Measurements from ENCODE around the gene GRPEL1.
"Not testable (repeated sequence)": the region's sequence is repeated elsewhere in the genome, so short reads cannot be mapped to it uniquely, and the experiment has no call there.

GRPEL1 gene

DNA sequence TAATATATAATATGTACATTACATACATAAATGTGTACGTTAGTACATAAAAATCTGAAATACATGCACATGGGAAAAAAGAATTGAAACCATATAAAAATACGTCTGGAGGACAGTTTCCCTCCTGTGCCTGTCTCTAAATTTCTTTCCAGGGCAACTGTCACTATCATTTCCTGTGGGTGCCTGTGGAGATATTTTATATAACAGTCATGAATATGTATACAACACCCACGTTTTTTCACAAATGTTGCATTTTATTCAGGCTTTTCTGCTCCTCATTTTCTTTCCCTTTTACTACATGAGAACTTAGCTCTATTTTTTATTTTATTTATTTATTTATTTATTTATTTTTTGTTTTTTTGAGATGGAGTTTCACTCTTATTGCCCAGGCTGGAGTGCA, 24.2 kb upstream of the GRPEL1 start:
- no peak for DNase-seq (ENCODE audit: low spot score)

GRCh38 chr4:7089213-7089986, 21.5 kb upstream of the GRPEL1 start:
- DNase-seq (ENCODE audit: low spot score) = no peak

- no peak for DNase-seq (ENCODE audit: low spot score)
These were observed 19.2 kb upstream of the GRPEL1 start for GRCh38 chr4:7087036-7087435.

- no peak for DNase-seq (ENCODE audit: low spot score)
These were observed 18.5 kb upstream of the GRPEL1 start for GRCh38 chr4:7086384-7086783.

- DNase-seq (ENCODE audit: low spot score) = not testable (repeated sequence)
These were observed 16.7 kb upstream of the GRPEL1 start for GRCh38 chr4:7084564-7084961.

GRCh38 chr4:7083597-7084563, 16.0 kb upstream of the GRPEL1 start:
- no peak for DNase-seq (ENCODE audit: low spot score)

GRCh38 chr4:7079909-7080308, 12.0 kb upstream of the GRPEL1 start:
- not testable (repeated sequence) for DNase-seq (ENCODE audit: low spot score)

- DNase-seq (ENCODE audit: low spot score) = not testable (repeated sequence)
These were observed 11.6 kb upstream of the GRPEL1 start for GRCh38 chr4:7079483-7079882.

DNA sequence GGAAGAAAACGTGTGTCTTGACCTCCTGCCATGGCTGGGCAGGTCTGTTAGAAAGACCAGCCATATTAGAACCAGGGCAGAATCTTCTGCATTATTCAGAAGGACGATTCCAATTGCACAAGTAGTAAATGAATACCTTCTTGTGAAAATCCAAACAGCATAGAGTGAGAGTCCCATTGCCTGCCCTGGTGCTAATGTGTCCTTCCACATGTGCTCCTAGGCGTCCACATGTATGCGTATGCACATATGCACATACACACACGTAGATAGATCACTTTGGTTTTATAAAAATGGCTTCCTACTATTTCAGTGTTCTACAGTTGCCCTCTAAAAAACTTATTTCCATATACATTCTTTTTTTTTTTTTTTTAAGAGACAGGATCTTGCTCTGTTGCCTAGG, 10.2 kb upstream of the GRPEL1 start:
- DNase-seq (ENCODE audit: low spot score) = no peak

GRCh38 chr4:7077371-7077770, 9.5 kb upstream of the GRPEL1 start:
- no peak for DNase-seq (ENCODE audit: low spot score)

DNA sequence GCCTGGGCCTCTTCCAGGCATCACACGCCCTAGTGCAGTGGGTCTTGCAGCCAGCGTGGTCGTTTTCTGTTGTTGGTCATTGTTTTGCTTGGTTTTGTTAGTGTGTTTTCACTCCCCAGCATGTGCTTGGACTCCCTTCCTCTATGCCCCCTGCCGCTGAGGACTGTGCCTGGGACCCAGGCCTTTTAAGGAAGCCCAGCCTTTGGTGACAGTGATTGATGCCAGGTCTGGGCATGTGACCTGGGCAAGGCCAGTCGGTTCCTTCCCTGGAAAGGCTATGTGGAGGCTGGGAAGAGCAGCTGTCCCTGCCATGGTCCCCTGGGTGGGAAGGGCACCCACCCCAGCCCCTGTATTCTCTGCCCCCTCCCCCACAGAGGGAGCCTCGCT, 8.8 kb upstream of the GRPEL1 start:
- DNase-seq (ENCODE audit: low spot score) = no peak

DNA sequence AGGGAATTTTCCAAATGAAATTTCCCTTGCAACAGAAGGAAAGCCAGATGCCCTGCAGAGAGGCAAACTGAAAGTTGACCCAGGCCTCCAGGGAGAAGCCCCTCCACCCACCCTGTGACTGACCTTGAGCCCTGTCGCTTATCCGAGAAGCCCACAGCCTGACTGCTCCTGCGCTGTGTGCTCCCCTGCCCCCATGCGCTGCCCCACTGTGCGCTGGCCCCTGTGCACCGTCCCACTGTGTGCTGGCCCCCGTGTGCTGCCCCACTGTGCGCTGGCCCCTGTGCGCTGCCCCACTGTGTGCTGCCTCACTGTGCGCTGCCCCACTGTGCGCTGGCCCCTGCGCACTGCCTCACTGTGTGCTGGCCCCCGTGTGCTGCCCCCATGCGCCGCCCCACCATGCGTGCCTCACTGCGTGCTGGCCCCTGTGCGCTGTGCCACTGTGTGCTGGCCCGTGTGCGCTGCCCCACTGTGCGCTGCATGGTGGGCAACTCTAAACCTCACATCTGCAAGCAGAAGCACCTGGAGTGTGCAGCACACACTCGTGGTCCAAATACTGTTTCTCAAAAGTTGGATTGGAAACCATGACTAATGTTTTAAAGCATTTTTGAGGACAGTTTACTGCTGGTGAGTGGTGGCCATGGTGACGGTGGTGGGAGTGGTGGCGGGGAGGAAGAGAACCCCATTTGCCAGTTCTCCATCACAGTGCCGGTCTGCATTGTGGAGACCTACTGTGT, 8.3 kb upstream of the GRPEL1 start:
- DNase-seq (ENCODE audit: low spot score) = no peak

DNA sequence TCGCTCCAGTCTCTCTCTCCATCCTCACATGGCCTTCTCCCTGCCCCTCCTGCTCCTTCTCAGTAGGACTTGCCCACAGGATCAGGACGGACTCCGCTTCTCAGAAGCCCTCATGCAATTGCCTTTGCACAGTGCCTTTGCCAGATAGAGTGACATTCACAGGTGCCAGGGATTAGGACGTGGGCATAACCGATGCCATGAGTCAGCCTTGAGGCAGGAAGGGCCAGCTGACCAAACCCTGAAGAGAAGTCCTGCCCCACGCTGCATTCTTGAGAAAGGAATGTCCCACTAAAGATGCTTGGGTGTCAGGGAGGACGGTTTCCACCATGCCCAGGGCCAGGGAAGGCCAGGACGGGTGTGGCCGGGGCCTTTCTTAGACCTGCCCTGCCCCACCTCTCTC, 6.6 kb upstream of the GRPEL1 start:
- DNase-seq (ENCODE audit: low spot score) = no peak

DNA sequence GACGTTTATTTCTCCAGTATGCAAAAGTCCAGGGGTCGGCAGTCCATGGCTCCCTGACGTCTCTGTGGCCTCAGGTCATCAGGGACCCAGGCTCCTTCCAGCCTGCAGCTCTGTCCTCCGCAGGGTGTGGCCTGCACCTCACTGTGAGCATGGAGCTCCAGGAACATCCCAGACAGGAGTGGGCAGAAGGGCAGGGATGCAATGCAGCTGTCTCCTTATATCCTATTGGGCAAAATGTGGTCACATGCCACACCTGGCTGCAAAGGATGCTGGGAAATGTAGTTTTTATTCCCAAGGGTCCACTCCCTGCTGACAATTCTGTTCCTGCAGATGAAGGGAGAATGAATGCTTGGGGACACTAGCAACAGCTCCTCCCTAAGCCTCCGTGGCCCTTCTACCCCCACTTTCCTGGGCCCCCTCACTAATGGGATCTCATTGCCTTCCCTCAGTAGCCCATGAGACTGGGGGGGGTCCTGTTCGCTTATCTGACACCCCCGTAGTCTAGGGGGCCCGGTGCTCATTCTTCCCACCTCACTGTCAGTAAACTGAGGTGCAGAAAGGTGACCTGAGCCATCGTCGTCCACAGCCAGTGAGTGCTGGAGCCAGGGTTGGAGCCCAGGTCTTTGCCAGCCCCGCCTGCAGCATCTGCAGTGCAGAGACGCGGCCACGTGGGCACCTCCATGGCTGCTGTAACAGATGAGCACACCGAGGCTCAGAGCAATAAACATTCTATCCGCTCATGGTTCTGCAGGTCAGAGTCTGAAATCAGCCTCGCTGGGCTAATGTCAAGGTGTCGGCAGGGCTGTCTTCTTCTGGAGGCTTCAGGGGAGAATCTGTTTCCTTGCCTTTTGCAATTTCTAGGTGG, 5.9 kb upstream of the GRPEL1 start:
- DNase-seq (ENCODE audit: low spot score) = peak; percentile 54

- no peak for DNase-seq (ENCODE audit: low spot score)
These were observed 5.2 kb upstream of the GRPEL1 start for GRCh38 chr4:7073059-7073458.

DNA sequence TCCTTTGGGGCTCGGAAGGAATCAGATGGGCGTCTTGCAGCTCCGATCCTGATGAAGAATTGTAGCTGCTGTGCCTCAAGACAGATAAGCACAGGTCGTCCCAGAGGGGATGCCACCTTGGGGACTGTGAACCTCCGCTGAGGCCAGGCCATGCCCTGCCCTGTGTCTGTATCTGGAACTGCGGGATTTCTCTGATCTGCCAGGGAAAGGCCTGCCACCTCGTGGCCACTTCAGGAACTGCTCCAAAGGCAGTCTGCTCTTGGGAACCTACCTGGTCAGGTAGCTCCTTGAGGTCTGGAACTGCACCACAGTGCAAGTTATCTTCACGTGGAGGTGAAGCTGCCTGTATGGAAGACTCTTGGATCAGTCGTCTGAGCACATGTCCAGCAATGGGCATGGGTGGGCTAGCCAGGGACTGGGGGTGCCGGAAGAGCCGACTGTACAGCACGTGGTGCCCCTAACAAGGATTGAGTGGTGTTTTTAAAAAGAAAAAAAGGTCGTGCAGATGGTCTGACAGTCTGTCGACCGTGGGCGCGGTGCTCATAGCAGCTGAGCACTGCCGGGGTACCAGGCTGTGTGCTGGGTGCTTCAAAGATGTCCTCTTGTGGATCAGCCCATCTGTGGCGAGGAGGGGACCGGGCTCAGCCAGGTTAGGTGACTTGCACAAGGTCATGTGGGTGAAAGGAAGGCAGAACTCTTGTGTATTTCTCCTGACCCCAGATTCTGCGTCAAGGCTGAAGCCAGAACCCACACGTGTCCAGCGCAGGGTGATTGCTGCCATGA, 3.1 kb upstream of the GRPEL1 start:
- DNase-seq (ENCODE audit: low spot score) = peak; percentile 73

GRCh38 chr4:7068883-7069282, 1.0 kb upstream of the GRPEL1 start:
- no peak for DNase-seq (ENCODE audit: low spot score)

- no peak for DNase-seq (ENCODE audit: low spot score)
These were observed 497 bp upstream of the GRPEL1 start for GRCh38 chr4:7068279-7068842.

- DNase-seq (ENCODE audit: low spot score) = no peak
These were observed 775 bp downstream of the GRPEL1 start for GRCh38 chr4:7067126-7067451.

DNA sequence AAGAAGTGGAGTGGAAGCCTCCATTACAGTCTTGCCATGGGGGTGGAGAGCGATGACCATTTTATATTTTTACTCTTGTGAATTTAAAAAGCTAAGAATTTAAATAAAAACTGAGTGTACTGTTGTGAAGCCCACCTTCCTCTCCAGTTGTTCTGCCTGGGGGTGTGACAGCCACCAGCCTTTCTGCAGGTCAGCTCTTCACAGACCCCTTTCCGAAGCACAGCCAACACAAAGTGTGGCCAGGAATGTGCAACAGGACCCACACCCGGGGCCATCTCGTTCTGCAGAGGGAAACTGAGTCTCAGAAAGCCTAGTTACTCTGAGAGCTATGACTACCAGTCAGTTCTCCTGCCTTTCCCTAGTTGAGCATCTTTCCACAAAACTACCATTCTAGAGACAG, 1.4 kb downstream of the GRPEL1 start:
- DNase-seq (ENCODE audit: low spot score) = no peak

DNA sequence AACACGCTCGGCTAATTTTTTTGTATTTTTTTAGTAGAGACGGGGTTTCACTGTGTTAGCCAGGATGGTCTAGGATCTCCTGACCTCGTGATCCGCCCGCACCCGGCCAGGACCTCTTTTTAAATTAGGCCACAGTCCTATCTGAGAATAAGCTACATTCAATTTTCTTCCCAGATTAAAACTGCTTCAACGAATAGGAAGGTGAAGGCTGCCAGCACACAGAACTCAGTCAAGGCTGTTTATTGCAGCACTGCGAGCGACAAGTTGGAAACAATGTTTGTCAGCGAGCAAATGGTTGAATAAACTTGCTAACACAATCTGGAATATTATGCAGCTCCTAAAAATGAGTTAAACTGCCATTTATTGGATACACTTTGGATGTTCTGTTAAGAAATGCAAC, 1.9 kb downstream of the GRPEL1 start:
- no peak for DNase-seq (ENCODE audit: low spot score)

Measured in germinal center (tissue), 1 donor.